HG03457 (cell line): ENCODE results near the gene GALNT9.

Experiments used
- ATAC-seq: cut with Tn5 transposase; IDR thresholded peaks from one replicate; pipeline ENCODE4 v1.9.1; 2021; ENCODE audit warnings: moderate number of reproducible peaks; ENCODE audit not compliant: unreplicated experiment

The GALNT9 gene

DNA sequence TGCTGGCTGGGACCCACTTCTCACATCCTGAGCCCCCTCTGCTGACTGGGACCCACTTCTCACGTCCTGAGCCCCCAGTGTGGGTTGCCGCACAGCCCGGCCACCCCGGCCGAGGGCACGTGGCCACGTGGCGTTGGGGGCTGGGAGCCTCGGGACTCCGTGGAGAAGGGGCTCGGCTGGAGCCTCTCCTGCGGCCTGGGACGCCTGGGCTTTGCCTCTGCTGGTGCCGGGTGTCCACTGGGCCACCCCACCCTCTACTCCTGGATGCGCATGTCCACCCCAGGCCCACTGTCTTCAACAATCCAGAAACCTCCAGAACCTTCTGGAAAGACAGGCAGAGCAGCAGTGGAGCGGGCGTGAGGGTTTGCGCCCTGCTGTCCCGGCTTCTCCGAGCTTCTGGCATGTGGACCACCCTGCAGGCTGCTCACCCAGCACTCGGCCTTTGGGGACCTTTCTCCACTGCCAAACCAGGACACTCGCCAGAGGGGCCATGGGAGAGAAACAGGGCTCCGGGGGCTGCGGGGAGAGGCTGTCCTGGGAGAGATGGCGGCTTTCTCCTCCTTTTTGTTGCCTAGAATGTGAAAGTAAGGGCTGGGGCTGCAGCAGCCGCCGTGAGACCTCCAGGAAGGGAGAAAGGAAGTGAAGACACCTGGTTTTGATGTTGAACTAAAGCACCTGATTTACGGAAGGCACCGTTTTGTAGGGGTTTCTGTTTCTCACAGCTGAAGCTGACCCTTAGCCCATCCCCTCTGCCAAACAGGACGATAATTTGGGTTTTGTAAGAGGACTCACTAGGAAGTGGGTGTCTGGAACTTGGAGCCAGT lies 155.2 kb downstream of the GALNT9 start:
- no peak for ATAC-seq

DNA sequence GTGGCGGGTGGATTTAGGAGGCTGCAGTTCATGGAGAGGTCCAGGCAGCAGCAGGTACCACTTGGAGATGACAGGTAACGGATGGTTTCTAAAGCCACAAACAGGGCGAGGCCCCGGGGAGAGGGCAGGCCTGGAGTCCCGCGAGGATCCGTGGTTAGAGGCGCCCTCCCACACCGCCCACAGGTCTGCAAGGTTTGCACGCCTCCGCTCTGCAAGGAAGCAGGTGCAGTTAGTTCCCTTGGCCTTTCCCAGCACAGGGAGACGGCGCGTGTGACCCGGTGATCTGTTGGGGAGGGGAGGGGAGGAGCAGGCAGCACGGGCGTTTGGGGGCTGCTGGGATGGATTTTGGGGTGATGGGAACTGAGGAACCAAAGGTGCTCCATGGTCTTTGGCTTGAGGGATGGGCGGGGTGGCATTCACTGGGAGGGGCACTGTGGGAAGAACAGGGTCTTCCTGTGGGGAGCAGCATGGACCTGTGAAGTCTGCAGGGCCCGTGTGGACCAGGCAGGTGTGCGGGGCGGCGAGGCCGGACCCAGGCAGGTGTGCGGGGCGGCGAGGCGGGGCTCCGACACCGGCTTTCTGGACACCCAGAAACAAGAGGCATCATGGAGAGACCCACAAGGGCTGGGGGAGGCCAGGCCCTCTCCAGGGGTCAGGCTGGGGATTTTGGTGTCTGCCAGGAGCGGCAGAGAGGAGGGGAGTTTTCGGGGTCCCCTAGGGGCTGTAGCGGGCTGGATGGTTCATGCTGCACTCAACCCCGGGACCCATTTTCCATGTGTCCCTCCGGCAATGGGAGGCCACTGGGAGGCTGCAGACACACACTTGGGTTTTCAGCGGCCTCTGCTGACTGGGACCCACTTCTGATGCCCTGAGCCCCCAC lies 156.0 kb downstream of the GALNT9 start:
- ATAC-seq: no peak

DNA sequence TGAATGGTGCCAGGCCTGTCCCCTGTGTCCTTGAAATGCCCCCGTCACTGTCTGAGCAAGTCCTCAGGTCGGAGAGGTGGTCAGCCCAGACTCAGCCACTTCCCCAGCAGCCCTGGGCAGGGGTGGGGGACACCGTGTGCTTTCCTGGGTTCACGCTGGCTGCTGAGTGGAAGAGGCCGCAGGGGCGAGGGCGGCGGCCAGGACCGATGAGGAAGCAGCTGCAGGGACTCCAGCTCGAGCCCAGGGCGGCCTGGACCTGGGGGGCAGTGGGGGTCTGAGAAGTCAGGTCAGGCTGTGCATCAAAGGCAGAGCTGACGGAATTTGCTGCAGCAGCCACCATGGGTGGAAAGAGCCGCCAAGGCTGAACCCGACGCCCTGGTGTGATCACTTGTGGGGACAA lies 156.8 kb downstream of the GALNT9 start:
- ATAC-seq: no peak

DNA sequence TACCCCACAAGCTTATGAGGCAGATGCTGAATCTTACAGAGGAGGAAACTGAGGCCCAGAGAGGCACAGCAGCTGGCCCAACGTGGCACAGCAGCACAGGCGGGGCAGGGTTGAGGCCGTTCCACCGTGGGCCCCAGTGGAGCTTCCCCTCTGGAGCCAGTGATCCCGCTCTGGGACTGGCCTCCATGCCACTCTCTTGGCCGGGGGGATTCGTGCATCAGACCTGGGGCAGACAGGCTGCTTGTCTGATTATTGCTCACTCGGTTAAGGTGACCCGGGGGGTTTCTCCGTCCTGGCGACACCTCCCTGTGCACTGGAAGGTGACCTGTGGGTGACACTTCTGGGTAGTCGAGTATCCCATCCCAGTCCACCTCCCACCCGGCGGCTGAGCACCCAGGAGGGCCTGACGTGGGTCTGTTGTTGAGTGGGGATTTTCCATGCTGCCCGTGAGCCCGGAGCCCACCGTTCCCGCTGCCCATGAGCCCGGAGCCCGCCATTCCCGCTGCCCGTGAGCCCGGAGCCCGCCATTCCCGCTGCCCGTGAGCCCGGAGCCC lies 157.3 kb downstream of the GALNT9 start:
- ATAC-seq: no peak

DNA sequence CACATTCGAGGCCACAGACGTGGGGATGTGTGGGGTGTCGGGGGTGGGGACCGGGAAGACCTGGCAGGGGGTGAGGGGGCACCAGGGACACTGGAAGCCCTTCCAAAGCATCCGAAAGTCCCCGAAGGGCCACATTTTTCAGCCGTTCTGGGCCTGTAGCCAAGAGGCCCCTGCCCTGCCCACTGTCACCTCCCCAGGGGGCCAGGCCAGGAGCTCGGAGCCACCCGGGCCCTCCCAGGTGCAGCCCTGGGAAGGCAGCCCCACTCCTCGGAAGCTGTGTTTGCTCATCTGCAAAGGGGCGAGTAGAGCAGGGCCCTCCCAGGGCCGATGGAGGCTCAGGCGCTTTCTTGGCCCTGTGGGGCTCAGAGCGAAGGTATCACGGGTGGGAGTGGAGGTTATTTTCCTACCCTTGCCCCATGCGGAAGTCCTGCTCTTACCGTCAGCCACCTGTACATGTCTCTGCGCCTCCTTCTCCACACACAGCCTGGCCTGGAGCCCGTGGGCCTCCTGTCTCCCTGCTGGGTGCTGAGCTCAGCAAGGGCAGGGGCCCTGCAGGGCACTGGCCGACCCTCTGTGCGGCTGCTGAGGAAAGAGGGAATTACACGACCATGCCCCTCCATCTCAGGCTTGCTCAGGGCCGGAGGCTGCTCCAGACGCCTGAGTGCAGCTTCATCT lies 158.0 kb downstream of the GALNT9 start:
- no peak for ATAC-seq

DNA sequence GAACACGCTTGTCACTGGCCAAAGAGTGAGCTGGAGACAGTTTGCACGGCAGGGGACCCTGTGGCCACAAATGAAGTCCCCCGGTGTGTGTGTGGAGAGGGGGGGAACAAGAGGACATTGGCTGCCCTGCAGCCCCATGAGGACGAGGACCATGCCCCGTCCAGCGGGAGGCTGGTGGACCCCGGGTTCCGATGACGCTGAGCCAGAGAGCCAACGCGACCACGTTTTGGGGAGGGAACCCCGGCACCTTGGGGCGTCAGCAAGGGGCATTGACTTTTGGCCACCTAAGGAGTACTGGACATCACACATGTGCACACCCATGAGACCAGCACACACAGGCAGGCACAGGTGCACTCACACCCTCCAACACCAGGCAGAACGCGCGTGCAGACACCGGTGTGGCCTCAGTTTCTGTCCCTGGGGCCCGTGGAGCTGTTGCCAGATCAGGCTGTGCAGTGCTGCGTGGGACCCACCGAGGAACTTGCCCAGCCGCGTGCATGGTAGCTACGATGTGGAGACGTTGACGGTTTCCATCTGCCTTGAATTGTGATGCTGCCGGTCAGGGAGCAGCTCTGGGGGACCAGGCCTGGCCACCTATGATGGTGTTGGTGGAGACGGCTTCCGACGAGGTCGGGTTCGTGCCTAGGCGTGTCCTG lies 158.6 kb downstream of the GALNT9 start:
- ATAC-seq: no peak

DNA sequence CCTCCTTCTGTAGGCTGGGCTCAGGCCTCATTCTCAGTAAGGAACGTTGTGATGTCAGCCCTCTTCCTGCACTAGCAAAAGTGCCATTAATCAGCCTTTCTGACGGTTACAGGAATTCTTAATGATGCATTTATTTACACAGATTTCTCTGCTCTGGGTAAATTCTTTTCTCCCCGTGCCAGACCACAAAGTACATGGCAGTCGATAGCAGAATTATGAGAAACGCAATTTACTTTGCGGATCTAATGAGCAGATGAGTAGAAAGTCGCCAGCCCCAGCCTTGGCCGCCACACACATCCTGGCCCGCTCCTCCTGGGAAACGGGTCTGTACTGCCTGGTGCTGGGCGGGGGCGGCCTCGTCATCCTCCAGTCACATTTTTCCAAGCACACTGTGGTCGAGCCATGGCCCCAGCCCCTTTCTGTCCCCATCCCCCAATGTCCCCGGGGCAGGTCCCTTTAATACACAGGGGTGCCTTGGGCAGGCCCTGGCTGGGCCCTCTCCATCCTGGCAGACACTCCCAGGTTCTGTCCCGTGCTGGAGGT lies 159.2 kb downstream of the GALNT9 start:
- no peak for ATAC-seq

DNA sequence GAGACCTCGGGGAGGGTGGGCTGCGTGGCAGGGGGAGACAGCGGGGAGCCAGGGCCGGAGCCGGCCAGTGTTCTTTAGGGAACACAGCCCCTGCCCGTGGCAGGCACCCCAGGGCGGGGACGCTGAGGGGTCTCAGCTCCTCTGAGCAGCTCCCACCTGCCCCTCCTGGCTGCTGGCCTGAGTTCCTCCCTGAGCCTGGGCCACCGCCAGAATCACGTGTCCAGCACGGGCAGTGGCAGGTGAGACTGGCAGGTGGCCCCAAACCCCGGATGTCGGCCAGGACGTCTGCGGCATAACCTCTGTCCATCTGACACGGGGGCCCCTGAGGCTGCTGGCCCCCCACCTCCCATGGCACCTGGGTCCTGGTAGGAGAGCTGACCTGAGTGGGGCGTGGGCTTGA lies 160.0 kb downstream of the GALNT9 start:
- ATAC-seq: no peak

DNA sequence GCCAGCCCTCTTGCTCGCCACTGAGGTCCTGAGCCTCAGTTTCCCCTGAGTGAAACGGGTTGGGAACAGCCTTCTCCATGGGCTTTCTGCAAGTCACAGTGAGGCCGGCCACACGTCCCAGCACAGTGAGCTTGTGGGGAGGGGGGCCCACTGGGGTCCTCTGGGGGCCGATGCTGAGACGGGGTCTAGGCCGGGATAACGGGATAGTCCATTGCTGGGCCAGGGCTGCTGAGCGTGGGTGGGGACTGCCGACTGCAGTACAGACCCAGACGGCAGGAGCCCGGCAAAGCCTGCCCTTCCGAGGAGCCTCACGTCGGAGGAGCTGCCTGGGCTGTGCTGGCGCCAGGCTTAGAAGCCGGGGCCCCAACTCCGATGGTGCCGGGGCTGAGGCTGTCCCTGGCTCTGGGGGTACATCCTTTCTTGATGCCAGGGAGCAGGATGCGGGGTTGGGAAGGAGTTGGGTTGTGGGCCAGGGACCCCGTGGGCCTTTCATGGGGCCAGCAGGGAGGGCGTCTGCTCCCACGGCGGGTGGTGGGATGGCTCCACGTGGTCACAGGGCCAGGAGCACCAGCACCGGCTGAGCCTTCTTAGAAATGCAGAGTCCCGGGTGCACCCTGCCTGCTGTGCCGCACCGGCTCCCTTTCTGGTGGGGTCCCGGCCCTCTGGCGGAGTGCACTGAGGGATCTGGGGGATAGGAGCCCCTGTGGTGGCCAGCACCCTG lies 160.9 kb downstream of the GALNT9 start:
- ATAC-seq: no peak

DNA sequence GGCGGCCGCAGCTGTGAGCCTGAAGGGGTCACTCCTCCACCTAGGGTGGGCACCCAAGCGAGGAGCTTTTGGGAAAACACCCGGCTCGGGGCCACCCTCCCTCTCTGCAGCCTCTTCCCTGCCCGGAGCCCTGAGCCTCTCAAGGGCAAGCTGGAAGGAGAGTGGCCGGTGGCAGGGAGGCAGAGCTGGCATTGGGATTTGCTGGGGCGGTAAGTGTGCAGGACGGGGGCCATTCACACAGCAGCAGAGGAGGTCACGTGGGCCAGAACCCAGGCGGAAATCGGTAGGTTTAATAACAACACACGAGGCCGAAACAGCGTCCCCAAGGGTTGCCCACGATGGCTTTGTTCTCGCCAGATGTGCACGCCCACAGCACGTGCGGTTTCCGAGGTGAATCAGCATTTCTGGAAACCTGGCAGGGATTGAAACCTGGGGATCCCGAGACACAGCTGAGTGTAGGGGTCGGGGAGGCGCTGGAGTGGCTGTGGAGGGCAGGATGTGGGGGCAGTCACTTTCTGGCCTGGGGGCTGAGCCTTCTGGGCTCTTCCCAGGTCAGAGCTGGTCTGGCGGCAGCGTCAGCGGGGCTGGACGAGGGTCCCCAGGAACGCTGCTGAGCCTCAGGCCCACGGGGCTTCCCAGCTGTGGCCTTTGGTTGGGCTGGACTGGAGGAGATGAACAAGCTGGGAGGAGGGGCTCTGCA lies 161.6 kb downstream of the GALNT9 start:
- ATAC-seq: no peak

DNA sequence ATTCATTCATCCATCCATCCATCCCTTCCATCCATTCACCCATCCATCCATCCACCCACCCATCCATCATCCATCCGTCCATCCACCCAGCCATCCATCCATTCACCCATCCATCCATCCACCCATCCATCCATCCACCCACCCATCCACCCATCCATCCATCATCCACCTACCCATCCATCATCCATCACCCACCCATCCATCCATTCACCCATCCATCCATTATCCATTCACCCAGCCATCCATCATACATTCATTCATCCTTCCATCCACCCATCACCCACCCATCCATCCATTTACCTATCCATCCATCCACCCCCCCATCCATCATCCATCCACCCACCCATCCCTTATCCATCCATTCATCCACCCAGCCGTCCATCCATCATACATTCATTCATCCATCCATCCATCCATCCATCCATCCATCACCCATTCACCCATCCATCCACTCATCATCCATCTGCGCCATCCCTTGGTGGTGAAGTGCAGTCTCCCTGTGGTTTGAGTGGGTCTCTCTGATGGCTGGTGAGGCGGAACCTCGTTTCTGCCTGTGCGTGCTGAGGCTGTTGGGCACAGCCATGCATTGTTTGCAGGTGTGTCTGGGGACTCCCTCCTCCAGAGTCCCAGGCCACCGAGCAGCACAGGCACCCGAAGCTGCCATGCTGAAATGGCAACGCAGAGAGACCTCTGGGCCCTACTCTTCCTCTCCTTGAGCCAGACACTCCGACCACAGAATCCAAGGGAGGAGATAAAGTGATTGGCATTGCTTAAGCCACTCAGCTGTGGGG lies 162.4 kb downstream of the GALNT9 start:
- ATAC-seq: no peak

DNA sequence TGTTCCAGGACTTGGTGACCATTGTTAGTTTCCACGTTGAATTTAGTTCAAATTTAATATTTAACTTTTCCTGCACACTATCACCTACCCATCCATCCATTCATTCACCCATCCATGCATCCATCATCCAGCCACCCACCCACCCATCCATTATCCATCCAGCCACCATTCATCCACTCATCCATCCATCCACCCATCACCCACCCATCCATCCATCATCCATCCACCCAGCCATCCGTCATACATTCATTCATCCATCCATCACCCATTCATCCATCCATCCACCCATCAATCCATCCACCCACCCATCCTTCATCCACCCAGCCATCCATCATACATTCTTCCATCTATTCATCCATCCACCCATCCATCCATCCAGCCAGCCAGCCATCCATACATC lies 163.3 kb downstream of the GALNT9 start:
- ATAC-seq: no peak

DNA sequence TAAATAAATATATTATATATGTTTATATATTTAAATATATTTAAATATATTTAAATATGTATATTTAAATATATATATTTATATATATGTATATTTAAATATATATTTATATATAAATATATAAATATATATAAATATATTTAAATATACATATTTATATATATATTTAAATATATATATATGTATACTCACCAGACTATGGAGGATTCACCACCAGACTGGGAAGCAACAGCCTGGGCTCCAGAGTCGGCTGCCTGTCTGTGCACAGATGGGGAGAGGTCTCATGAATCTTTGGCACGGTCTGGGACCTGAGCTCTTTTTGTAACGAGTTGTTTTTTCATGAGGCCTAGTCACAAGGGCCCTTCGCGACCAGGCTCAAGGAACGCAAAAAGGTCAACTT lies 163.8 kb downstream of the GALNT9 start:
- ATAC-seq: no peak

DNA sequence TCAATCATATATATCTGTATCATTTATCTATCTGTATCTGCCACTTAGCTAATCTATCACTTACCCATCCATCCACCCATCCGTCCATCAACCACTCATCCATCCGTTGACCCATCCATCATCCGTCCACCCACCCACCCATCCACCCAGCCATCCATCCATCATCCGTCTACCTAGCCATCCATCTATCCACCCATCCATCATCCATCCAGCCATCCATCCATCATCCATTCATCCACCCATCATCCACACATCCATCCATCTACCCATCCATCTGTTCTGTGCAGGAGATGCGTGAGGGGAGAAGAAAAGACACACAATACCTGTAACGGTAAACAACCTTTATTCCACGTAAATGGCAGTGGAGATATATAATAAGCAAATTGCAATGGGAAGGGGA lies 165.0 kb downstream of the GALNT9 start:
- no peak for ATAC-seq

DNA sequence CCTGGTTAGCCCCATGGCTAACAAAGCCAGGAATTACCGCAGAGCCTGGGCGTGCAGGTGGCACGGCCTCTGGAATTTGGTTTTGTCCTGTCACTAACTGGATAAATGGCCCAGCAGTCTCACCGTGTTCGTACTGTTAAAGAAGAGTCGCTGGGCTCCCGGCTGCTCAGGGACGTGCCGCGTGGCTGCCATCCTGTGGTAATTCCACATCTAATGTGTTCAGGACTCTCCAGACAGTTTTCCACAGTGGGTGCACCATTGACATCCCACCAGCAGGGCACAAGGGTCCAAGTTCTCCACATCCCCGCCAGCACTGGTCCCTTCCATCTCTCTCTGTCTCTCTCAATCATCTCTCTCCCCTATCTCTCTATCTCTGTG lies 165.5 kb downstream of the GALNT9 start:
- no peak for ATAC-seq

DNA sequence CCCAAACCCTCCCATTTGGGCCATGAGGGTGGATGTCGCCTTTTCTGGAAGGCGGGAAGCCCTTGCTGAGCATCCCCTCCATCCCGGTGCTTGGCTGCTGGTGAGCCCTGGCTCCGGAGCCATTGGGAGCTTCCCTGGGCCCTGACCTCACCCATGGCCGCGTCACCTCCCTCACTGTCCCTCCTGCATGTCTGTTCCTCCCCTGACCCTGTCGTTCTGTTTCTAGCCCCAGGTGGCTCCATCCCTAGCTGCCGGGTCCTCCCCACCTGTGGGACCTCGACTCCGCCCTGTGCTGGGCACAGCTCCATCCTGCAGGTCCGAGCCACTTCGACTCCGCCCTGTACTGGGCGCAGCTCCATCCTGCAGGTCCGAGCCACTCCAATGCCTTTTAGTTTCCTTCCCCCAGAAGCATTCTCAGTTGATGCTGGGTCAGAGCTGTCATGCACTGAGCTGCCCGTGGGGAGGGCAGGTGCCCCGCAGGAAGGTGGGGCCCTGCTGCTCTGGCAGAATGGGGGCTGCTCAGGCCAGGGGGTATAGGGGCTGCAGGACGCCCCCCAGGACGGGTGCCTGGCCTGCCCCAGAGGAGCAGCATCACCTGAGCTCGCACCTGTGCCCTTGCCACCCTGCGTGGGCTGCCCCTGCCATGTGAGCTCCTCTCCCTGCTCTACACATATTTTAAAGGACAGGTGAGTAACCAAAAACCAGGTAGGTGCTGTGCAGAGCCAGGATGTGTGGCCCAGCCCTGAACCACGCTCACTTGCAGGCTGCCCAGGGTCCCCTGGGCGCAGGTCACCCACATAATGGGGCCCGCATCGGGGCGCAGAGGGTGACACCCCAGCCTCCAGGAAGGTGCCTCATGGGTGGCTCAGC lies 166.1 kb downstream of the GALNT9 start:
- no peak for ATAC-seq

DNA sequence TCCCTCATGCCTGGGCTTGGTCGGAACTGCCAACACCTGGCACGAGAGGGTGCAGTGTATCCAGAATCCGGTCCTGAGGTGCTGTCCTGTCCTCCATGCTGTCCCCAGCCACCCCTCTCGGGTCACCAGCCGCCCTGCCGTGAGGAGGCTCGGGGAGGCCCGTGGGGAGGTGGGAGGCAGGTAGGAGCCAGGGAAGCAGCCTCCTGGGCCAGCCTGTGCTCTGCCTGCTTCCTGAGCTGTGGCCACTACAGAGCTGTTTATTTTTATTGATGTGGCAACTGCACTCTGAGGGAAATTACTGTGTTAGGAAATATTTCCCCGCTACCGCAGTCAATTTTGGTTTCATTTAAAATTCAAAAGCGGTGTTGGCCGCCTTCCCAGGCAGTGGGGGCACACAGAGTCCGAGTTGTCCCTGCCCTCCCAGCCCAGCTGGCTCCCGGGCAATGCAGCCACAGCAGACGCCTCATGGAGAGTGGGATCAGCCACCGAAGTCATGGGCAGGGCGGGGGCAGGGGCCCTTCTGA lies 166.8 kb downstream of the GALNT9 start:
- no peak for ATAC-seq
